22Rv1 (cell line): ENCODE data around the gene SETD7.

ENCODE experiments used
- ZFX ChIP-seq: fragments of 450-650 bp; IDR thresholded peaks from 2 replicates; pipeline ENCODE4 v1.6.1; 2017; ENCODE audit warnings: antibody characterized with exemption, borderline replicate concordance
- TF ChIP-seq, protein P1 (sequence below): fragments of 450-650 bp; IDR thresholded peaks from 2 replicates; pipeline ENCODE4 v1.5.1; 2017; ENCODE audit warnings: mild to moderate bottlenecking

DNA sequence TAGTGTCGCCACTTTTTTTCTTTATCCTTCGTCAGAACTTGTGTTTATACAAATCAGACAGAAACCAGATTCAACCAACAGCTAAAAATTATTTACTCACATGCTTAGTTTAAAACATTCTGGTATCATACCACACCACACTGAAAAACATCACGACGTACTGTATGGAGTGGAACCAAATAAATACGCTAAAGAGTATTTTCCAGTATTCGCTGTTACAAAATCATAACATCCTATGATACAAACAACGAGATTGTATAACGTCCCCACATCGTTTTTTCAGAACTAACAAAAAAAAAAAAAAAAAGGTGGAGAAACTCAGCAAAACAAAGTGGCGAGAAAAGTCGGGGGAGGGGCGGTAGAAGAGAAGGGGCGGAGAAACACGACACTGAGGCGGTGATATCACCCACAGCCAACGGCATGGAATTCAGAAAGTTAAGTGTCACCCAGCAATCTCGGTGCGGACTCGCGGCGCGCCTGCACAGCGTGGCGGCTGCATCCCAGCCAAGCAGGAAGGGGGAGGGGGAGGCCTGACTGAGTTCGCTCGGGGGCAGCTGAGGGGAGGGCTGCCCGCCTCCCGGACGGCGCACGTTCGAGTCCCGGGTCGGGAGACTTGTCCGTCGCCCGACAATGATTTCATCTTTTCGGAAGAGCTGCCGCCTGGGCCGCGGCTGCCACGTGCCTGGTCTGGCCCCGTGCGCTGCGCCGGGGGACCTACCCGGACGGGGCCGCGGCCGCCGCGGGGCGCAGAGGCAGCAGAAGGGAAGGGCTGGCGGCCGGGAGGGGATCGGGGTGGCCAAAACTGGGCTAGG, 920 bp downstream of the SETD7 start:
- TF ChIP-seq, protein P1, sequence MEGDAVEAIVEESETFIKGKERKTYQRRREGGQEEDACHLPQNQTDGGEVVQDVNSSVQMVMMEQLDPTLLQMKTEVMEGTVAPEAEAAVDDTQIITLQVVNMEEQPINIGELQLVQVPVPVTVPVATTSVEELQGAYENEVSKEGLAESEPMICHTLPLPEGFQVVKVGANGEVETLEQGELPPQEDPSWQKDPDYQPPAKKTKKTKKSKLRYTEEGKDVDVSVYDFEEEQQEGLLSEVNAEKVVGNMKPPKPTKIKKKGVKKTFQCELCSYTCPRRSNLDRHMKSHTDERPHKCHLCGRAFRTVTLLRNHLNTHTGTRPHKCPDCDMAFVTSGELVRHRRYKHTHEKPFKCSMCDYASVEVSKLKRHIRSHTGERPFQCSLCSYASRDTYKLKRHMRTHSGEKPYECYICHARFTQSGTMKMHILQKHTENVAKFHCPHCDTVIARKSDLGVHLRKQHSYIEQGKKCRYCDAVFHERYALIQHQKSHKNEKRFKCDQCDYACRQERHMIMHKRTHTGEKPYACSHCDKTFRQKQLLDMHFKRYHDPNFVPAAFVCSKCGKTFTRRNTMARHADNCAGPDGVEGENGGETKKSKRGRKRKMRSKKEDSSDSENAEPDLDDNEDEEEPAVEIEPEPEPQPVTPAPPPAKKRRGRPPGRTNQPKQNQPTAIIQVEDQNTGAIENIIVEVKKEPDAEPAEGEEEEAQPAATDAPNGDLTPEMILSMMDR = no peak
- no peak for TF ChIP-seq ZFX
